KMS-11 (cell line): ENCODE measurements around the gene CHD5.

ENCODE experiments used
- H2AFZ ChIP-seq: fragments of 200-600 bp; sonication (generic); 2 replicates; pipeline ENCODE4 v1.6.1; 2016; ENCODE audit warnings: antibody characterized with exemption, mixed run types, low read depth
- H3K27ac ChIP-seq: fragments of 200-600 bp; sonication (generic); 2 replicates; pipeline ENCODE4 v1.6.1; 2016; ENCODE audit warnings: mild to moderate bottlenecking, mixed run types
- H3K27me3 ChIP-seq: fragments of 200-600 bp; sonication (generic); 2 replicates; pipeline ENCODE4 v1.6.1; 2017; ENCODE audit warnings: mild to moderate bottlenecking, low read depth, mixed run types, moderate library complexity; ENCODE audit not compliant: insufficient read depth
- H3K36me3 ChIP-seq: fragments of 200-600 bp; sonication (generic); 2 replicates; pipeline ENCODE4 v1.6.1; 2017; ENCODE audit warnings: mild to moderate bottlenecking, mixed run types; ENCODE audit not compliant: insufficient read depth
- H3K4me1 ChIP-seq: fragments of 200-600 bp; sonication (generic); 2 replicates; pipeline ENCODE4 v1.6.1; 2016; ENCODE audit warnings: mild to moderate bottlenecking, low read depth, mixed run types; ENCODE audit not compliant: poor library complexity, severe bottlenecking
- H3K4me2 ChIP-seq: fragments of 200-600 bp; sonication (generic); 2 replicates; pipeline ENCODE4 v1.7.0; 2016; ENCODE audit warnings: mild to moderate bottlenecking, mixed run types
- H3K4me3 ChIP-seq: fragments of 200-600 bp; sonication (generic); IDR thresholded peaks from 2 replicates; pipeline ENCODE4 v1.6.1; 2017; ENCODE audit warnings: low read depth, low read length, mixed read lengths; ENCODE audit not compliant: insufficient read depth
- H3K79me2 ChIP-seq: fragments of 200-600 bp; sonication (generic); 2 replicates; pipeline ENCODE4 v1.6.1; 2016; ENCODE audit warnings: low read depth, mixed run types; ENCODE audit not compliant: insufficient read depth
- H3K9ac ChIP-seq: fragments of 200-600 bp; sonication (generic); 2 replicates; pipeline ENCODE4 v1.6.1; 2016; ENCODE audit warnings: mild to moderate bottlenecking, mixed run types
- H4K20me1 ChIP-seq: fragments of 200-600 bp; sonication (generic); 2 replicates; pipeline ENCODE4 v1.6.1; 2016; ENCODE audit warnings: mild to moderate bottlenecking, mixed run types; ENCODE audit not compliant: insufficient read depth
- CTCF ChIP-seq: fragments of 200-600 bp; sonication (generic); conservative IDR thresholded peaks from 2 replicates; pipeline ENCODE4 v1.6.1; 2017; ENCODE audit warnings: low read depth, mild to moderate bottlenecking, antibody characterized with exemption, low read length, moderate library complexity, mixed read lengths

CHD5 gene

DNA sequence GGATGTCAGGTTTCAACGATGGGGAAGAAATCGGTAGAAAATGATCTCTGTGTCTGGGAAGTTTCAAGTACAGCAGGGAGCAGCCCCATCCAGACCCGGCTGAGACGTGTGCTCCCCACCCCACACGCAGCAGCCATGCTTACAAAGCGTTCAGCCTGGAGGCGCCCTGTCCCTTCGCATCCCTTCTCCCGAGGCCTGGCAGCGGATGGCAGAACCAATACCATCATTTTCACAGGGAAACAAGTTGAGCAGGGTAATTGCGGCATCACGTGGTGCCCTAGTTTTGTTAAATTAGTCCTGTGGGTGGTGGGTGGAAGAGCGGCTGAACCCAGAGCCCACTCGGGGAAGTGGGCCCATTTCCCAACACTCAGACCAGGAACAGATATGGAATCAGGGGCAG, 110.5 kb downstream of the CHD5 start:
- Histone ChIP-seq H4K20me1 (no peaks in the 10 kb centered on the region), H2AFZ (no peak overlapping the region), H3K36me3 (no peaks in the 10 kb centered on the region), H3K4me1 (peaks cover 14% of the 10 kb centered on the region), H3K9ac (no peak overlapping the region), H3K4me3 (no peak overlapping the region), H3K4me2 (no peak overlapping the region), H3K79me2 (no peaks in the 10 kb centered on the region), H3K27ac (no peak overlapping the region), H3K27me3 (no peaks in the 10 kb centered on the region)
- TF ChIP-seq CTCF = no peak

DNA sequence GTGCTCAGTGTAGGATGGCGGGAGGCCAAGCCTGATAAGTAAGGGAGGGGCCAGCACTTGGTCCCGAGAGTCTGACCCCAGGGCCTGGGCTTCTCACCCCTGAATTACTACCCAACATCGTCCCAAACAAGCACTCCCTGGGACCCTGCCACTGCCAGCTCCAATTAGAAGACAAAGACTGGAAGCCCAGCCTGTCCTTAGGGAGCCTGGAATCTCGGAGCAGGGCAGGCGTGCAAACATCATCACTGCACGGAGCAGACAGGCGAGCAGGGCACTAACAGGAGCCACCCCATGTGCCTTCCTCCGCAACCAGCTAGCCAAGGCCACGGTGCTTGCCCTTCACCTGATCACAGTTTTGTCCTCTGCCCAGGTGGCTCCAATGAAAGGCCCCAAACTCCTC, 111.2 kb downstream of the CHD5 start:
- H3K4me3 ChIP-seq = no peak overlapping the region
- no peak for TF ChIP-seq CTCF
- H3K9ac ChIP-seq = no peak overlapping the region
- H3K4me2 ChIP-seq = no peak overlapping the region
- no peak overlapping the region for H3K27ac ChIP-seq
- no peak overlapping the region for H2AFZ ChIP-seq
- no peaks in the 10 kb centered on the region for H4K20me1 ChIP-seq
- H3K4me1 ChIP-seq = peaks cover 14% of the 10 kb centered on the region
- H3K27me3 ChIP-seq = no peaks in the 10 kb centered on the region
- H3K36me3 ChIP-seq = no peaks in the 10 kb centered on the region
- H3K79me2 ChIP-seq = no peaks in the 10 kb centered on the region

GRCh38 chr1:6068073-6068472, 112.0 kb downstream of the CHD5 start:
- Histone ChIP-seq H3K27ac (no peak overlapping the region), H3K4me2 (no peak overlapping the region), H3K27me3 (no peaks in the 10 kb centered on the region), H4K20me1 (no peaks in the 10 kb centered on the region), H3K79me2 (no peaks in the 10 kb centered on the region), H3K9ac (no peak overlapping the region), H2AFZ (no peak overlapping the region), H3K36me3 (no peaks in the 10 kb centered on the region), H3K4me1 (peaks cover 14% of the 10 kb centered on the region), H3K4me3 (no peak overlapping the region)
- no peak for TF ChIP-seq CTCF

- H3K27ac ChIP-seq = no peak overlapping the region
- H3K27me3 ChIP-seq = no peaks in the 10 kb centered on the region
- H3K4me3 ChIP-seq = no peak overlapping the region
- H3K4me1 ChIP-seq = peaks cover 14% of the 10 kb centered on the region
- H3K79me2 ChIP-seq = no peaks in the 10 kb centered on the region
- no peak overlapping the region for H3K4me2 ChIP-seq
- H4K20me1 ChIP-seq = no peaks in the 10 kb centered on the region
- H3K9ac ChIP-seq = no peak overlapping the region
- no peak overlapping the region for H2AFZ ChIP-seq
- H3K36me3 ChIP-seq = no peaks in the 10 kb centered on the region
- TF ChIP-seq CTCF = no peak
Observed at GRCh38 chr1:6066680-6067079, 113.4 kb downstream of the CHD5 start.
